Parathyroid adenoma (tissue), 2 donors: ENCODE results near the gene PTPRD.

Experiments used
- H2AFZ ChIP-seq: fragments of 300-600 bp; sonication (generic); one replicate; pipeline ENCODE4 v1.7.0; 2017; ENCODE audit warnings: antibody characterized with exemption, mild to moderate bottlenecking
- H3K27ac ChIP-seq: fragments of 300-600 bp; sonication (generic); one replicate; pipeline ENCODE4 v1.7.0; 2017
- H3K27me3 ChIP-seq: fragments of 300-600 bp; sonication (generic); one replicate; pipeline ENCODE4 v1.7.0; 2017; ENCODE audit warnings: low read length; ENCODE audit not compliant: control insufficient read depth, insufficient read depth
- H3K36me3 ChIP-seq: fragments of 300-600 bp; sonication (generic); one replicate; pipeline ENCODE4 v1.7.0; 2017; ENCODE audit warnings: low read length; ENCODE audit not compliant: control insufficient read depth, insufficient read depth
- H3K4me1 ChIP-seq: fragments of 300-600 bp; sonication (generic); one replicate; pipeline ENCODE4 v1.7.0; 2017; ENCODE audit warnings: control low read depth
- H3K4me2 ChIP-seq: fragments of 300-600 bp; sonication (generic); one replicate; pipeline ENCODE4 v1.7.0; 2017; ENCODE audit warnings: low read length
- H3K4me3 ChIP-seq: fragments of 300-600 bp; sonication (generic); one replicate; pipeline ENCODE4 v1.7.0; 2017; ENCODE audit warnings: low read depth, low read length
- H3K79me2 ChIP-seq: fragments of 300-600 bp; sonication (generic); one replicate; pipeline ENCODE4 v1.7.0; 2017; ENCODE audit warnings: control low read depth
- H3K9ac ChIP-seq: fragments of 300-600 bp; sonication (generic); one replicate; pipeline ENCODE4 v1.7.0; 2017; ENCODE audit warnings: mild to moderate bottlenecking
- H3K9me3 ChIP-seq: fragments of 300-600 bp; sonication (generic); one replicate; pipeline ENCODE4 v1.7.0; 2017; ENCODE audit warnings: low read length; ENCODE audit not compliant: control insufficient read depth
- TF ChIP-seq, protein P1 (sequence below): fragments of 300-600 bp; sonication (generic); IDR thresholded peaks from one replicate; pipeline ENCODE4 v1.7.0; 2017; ENCODE audit warnings: antibody characterized with exemption, mild to moderate bottlenecking
- donor health status: primary hyperparathyroidism.

PTPRD gene

DNA sequence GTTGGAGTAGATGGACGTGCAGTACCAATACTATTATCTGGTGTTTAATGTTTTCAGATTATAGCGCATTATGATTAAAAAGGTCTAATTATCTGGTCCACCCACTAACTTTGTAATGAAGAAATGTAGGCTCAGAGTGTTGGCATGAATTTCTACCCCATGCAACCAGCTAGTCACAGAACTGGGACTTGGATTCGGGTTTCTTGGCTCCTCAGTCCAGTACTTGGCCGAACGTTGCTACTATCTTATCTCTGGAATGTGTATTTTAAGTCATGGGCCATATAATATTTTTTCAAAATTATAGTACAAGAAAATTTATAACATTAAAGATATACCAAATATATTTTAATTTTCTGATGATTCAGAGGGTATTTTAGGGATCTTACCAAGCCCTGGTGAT is 2155.7 kb downstream of the PTPRD start:
- Histone ChIP-seq H3K4me1 (no peaks in the 10 kb centered on the region), H2AFZ (no peak overlapping the region), H3K9ac (no peak overlapping the region), H3K27me3 (no peaks in the 10 kb centered on the region), H3K79me2 (no peaks in the 10 kb centered on the region), H3K27ac (no peak overlapping the region), H3K4me2 (no peak overlapping the region), H3K9me3 (no peaks in the 10 kb centered on the region), H3K36me3 (no peaks in the 10 kb centered on the region), H3K4me3 (no peak overlapping the region)
- TF ChIP-seq, protein P1, sequence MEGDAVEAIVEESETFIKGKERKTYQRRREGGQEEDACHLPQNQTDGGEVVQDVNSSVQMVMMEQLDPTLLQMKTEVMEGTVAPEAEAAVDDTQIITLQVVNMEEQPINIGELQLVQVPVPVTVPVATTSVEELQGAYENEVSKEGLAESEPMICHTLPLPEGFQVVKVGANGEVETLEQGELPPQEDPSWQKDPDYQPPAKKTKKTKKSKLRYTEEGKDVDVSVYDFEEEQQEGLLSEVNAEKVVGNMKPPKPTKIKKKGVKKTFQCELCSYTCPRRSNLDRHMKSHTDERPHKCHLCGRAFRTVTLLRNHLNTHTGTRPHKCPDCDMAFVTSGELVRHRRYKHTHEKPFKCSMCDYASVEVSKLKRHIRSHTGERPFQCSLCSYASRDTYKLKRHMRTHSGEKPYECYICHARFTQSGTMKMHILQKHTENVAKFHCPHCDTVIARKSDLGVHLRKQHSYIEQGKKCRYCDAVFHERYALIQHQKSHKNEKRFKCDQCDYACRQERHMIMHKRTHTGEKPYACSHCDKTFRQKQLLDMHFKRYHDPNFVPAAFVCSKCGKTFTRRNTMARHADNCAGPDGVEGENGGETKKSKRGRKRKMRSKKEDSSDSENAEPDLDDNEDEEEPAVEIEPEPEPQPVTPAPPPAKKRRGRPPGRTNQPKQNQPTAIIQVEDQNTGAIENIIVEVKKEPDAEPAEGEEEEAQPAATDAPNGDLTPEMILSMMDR, result no peak

DNA sequence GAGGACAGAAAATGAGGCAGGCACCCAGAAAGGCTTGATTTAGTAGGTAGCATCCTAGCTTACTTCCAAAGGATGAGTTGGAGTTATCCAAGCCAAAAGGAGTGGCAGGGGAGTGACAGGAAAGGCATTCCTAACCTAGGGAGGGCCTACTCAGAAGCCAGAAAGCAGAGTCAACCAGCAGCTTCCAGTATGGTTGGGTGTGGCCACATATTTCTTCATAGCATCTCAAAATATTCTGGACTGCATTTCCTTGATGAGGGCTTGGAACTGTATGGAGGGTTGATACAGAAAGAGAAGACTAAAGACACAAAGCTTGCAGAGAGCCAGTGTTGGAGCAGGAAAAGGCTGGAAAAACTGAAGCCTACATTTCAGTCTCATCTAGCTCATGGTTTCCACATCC is 2156.5 kb downstream of the PTPRD start:
- Histone ChIP-seq H3K9ac (no peak overlapping the region), H3K36me3 (no peaks in the 10 kb centered on the region), H3K4me2 (no peak overlapping the region), H3K4me1 (no peaks in the 10 kb centered on the region), H3K79me2 (no peaks in the 10 kb centered on the region), H3K4me3 (no peak overlapping the region), H3K27me3 (no peaks in the 10 kb centered on the region), H3K9me3 (no peaks in the 10 kb centered on the region), H2AFZ (no peak overlapping the region), H3K27ac (no peak overlapping the region)
- TF ChIP-seq, protein P1, result no peak

DNA sequence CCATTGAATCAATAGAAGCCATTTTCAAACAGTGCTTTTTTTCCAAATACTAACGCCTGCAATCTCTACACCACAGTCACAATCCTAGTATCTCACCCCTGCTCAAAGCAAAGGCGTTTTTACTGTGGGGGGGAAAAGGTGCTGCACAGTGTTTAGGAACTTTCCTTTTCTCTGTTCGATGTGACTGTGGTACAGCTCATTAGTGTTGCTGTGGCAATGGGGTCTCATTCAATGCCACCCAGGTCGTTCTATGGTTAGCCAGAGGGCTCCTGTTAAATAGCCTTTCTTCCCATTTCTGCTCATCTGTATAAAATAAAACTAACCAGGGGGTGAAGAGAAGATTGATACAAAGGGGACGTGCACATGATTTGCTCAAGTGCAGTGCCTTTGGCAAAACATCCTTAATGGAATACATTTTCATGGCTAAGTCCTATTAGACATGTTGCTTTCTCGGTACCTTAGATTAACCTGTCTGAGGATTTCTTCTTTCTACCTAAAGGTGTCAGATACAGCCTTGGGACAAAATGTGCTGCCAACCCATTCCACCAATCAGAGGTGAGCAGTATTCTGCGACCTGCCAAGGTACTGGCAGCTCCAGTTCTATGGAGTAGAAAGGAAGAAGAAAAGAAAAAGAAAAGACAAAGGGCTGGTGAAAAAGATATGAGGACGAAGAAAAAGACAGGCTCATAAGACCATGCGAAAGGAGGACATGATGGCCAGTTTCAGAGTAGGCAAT is 2161.8 kb downstream of the PTPRD start:
- Histone ChIP-seq H3K4me2 (no peak overlapping the region), H3K9ac (no peak overlapping the region), H3K36me3 (no peaks in the 10 kb centered on the region), H3K79me2 (no peaks in the 10 kb centered on the region), H3K4me3 (no peak overlapping the region), H2AFZ (no peak overlapping the region), H3K27me3 (no peaks in the 10 kb centered on the region), H3K9me3 (no peaks in the 10 kb centered on the region), H3K4me1 (no peaks in the 10 kb centered on the region), H3K27ac (no peak overlapping the region)
- TF ChIP-seq, protein P1, result no peak

DNA sequence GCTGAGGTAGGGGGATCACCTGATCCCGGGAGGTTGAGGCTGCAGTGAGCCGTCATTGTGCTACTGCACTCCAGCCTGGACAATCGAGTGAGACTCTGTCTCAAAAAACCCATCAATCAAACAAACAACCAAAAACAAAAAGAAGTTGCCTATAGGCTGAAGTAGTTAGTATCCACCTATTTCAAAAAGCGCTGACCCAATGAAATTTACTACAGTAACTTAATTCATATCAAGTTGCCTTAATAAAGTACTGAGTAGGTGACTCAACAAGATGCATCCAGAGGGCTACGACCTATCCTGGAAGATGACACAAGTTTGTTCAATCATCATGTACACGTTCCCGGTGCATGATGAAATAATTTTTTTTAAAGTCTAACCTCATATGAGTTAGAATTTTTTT is 2164.6 kb downstream of the PTPRD start:
- Histone ChIP-seq H3K9me3 (no peaks in the 10 kb centered on the region), H2AFZ (no peak overlapping the region), H3K4me2 (no peak overlapping the region), H3K4me3 (no peak overlapping the region), H3K27ac (no peak overlapping the region), H3K27me3 (no peaks in the 10 kb centered on the region), H3K9ac (no peak overlapping the region), H3K79me2 (no peaks in the 10 kb centered on the region), H3K4me1 (no peaks in the 10 kb centered on the region), H3K36me3 (no peaks in the 10 kb centered on the region)
- TF ChIP-seq, protein P1, result no peak

DNA sequence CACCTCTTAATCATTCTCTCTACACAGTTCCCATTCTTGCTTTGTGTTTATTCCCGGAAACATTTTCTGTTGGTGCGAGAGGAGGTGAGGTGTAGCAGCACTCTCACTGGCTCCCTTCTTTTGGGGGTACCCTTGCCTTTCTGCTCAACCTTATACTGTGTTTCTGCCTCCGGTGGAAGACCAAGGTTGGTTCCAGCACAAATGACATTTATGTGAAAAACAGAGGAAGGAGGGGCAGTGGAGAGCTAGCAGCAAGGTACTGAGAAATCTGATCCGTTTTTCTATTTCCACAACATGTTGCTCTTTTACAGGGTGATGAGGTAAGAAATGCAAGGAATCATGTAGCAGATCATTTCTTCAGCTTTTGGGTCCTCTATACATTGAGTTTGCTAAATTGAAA is 2165.2 kb downstream of the PTPRD start:
- TF ChIP-seq, protein P1, result no peak
- Histone ChIP-seq H2AFZ (no peak overlapping the region), H3K4me1 (no peaks in the 10 kb centered on the region), H3K9ac (no peak overlapping the region), H3K79me2 (no peaks in the 10 kb centered on the region), H3K9me3 (no peaks in the 10 kb centered on the region), H3K4me2 (no peak overlapping the region), H3K4me3 (no peak overlapping the region), H3K27ac (no peak overlapping the region), H3K36me3 (no peaks in the 10 kb centered on the region), H3K27me3 (no peaks in the 10 kb centered on the region)
